Ishikawa (cell line): ENCODE results near the gene ARHGAP19.

Experiments used
- CEBPB ChIP-seq: IDR thresholded peaks from 2 replicates; pipeline ENCODE4 v1.6.1; 2012
- CREB1 ChIP-seq: IDR thresholded peaks from 2 replicates; pipeline ENCODE4 v1.6.1; 2012; ENCODE audit warnings: low read depth
- EGR1 ChIP-seq: IDR thresholded peaks from 2 replicates; pipeline ENCODE4 v1.6.1; 2012
- EP300 ChIP-seq: IDR thresholded peaks from 2 replicates; pipeline ENCODE4 v1.6.1; 2012; ENCODE audit warnings: borderline replicate concordance
- FOXM1 ChIP-seq: IDR thresholded peaks from 2 replicates; pipeline ENCODE4 v1.6.1; 2012; ENCODE audit warnings: low read depth, borderline replicate concordance
- NFIC ChIP-seq: IDR thresholded peaks from 2 replicates; pipeline ENCODE4 v1.6.1; 2012
- RAD21 ChIP-seq: IDR thresholded peaks from 2 replicates; pipeline ENCODE4 v1.6.1; 2012; ENCODE audit warnings: low read depth
- TAF1 ChIP-seq: IDR thresholded peaks from 2 replicates; pipeline ENCODE4 v1.6.1; 2012; ENCODE audit warnings: low read depth, mild to moderate bottlenecking
- TCF12 ChIP-seq: IDR thresholded peaks from 2 replicates; pipeline ENCODE4 v1.6.1; 2012; ENCODE audit warnings: low read depth
- TEAD4 ChIP-seq: IDR thresholded peaks from 2 replicates; pipeline ENCODE4 v1.6.1; 2012
- YY1 ChIP-seq: IDR thresholded peaks from 2 replicates; pipeline ENCODE4 v1.6.1; 2012; ENCODE audit warnings: low read depth
- ZBTB7A ChIP-seq: IDR thresholded peaks from 2 replicates; pipeline ENCODE4 v1.6.1; 2012; ENCODE audit warnings: low read depth
- TF ChIP-seq, protein P1 (sequence below): IDR thresholded peaks from 2 replicates; pipeline ENCODE4 v1.6.1; 2012
- TF ChIP-seq, protein P2 (sequence below): IDR thresholded peaks from 2 replicates; pipeline ENCODE4 v1.6.1; 2012
- TF ChIP-seq, protein P3 (sequence below): IDR thresholded peaks from 2 replicates; pipeline ENCODE4 v1.6.1; 2012; ENCODE audit warnings: low read depth, mild to moderate bottlenecking

The ARHGAP19 gene, protein sequence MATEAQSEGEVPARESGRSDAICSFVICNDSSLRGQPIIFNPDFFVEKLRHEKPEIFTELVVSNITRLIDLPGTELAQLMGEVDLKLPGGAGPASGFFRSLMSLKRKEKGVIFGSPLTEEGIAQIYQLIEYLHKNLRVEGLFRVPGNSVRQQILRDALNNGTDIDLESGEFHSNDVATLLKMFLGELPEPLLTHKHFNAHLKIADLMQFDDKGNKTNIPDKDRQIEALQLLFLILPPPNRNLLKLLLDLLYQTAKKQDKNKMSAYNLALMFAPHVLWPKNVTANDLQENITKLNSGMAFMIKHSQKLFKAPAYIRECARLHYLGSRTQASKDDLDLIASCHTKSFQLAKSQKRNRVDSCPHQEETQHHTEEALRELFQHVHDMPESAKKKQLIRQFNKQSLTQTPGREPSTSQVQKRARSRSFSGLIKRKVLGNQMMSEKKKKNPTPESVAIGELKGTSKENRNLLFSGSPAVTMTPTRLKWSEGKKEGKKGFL

DNA sequence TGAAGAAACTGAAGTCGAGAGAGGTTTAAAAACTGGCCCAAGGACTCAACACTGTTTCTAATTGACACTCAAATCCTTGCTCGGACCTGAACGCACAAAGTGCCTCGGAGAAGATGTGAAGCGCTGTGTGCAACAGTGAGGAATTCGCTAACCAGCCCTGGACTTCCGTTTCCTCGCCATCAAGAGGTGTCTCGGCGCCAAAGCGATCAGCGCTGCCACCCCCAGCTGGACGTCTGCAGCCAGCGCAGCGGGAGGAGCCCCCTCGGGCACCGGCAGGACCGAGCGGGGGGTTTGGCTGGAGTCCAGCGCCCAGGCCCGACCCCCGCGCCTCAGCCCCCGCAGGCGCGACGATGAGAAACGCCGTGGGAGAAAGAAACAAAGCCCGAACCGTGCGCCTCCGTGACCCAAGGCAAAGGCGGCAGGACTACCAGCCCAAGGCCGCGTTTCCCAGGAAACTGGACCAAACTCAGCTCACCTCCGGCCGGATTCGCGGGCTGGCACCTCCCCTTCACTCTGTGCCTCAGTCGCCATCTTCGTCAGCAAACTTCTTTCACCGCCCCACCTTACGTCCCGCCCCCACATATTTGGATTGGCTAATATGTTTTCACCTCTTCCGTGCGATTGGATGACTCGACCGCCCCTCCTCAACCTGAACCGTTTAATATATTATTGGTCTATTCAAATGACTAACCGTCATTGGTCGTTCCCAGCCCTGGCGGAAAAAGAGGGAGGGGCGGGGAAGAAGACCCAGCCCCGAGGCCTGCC lies at the start of gene ARHGAP19:
ARHGAP19 (minus strand) TSS at position 541 of the 765 bp plus-strand sequence; CDS start at position 531, 10 bp downstream.
- TF ChIP-seq CREB1, result peak; percentile 59; the same call in 1 of the 2 replicates
- no peak; the same call in 1 of the 2 replicates for TF ChIP-seq CEBPB
- peak; percentile 90 for TF ChIP-seq ZBTB7A
- peak; percentile 45 for TF ChIP-seq EGR1
- TF ChIP-seq FOXM1, result peak; percentile 85
- TF ChIP-seq RAD21, result peak; percentile 7; the same call in 1 of the 2 replicates
- peak; percentile 61 for TF ChIP-seq TEAD4
- peak; percentile 92 for TF ChIP-seq NFIC
- TF ChIP-seq, protein P1, sequence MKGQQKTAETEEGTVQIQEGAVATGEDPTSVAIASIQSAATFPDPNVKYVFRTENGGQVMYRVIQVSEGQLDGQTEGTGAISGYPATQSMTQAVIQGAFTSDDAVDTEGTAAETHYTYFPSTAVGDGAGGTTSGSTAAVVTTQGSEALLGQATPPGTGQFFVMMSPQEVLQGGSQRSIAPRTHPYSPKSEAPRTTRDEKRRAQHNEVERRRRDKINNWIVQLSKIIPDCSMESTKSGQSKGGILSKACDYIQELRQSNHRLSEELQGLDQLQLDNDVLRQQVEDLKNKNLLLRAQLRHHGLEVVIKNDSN, result no peak
- peak; percentile 90 for TF ChIP-seq YY1
- TF ChIP-seq, protein P2, sequence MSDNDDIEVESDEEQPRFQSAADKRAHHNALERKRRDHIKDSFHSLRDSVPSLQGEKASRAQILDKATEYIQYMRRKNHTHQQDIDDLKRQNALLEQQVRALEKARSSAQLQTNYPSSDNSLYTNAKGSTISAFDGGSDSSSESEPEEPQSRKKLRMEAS, result peak; percentile 52
- peak; percentile 35; the same call in 1 of the 2 replicates for TF ChIP-seq EP300
- TF ChIP-seq, protein P3, sequence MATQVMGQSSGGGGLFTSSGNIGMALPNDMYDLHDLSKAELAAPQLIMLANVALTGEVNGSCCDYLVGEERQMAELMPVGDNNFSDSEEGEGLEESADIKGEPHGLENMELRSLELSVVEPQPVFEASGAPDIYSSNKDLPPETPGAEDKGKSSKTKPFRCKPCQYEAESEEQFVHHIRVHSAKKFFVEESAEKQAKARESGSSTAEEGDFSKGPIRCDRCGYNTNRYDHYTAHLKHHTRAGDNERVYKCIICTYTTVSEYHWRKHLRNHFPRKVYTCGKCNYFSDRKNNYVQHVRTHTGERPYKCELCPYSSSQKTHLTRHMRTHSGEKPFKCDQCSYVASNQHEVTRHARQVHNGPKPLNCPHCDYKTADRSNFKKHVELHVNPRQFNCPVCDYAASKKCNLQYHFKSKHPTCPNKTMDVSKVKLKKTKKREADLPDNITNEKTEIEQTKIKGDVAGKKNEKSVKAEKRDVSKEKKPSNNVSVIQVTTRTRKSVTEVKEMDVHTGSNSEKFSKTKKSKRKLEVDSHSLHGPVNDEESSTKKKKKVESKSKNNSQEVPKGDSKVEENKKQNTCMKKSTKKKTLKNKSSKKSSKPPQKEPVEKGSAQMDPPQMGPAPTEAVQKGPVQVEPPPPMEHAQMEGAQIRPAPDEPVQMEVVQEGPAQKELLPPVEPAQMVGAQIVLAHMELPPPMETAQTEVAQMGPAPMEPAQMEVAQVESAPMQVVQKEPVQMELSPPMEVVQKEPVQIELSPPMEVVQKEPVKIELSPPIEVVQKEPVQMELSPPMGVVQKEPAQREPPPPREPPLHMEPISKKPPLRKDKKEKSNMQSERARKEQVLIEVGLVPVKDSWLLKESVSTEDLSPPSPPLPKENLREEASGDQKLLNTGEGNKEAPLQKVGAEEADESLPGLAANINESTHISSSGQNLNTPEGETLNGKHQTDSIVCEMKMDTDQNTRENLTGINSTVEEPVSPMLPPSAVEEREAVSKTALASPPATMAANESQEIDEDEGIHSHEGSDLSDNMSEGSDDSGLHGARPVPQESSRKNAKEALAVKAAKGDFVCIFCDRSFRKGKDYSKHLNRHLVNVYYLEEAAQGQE, result peak; percentile 24; the same call in 1 of the 2 replicates
- TF ChIP-seq TCF12, result 0 out of 2 replicates have a peak, but pooled peaks have one; percentile 70
- TF ChIP-seq TAF1, result peak; percentile 91

DNA sequence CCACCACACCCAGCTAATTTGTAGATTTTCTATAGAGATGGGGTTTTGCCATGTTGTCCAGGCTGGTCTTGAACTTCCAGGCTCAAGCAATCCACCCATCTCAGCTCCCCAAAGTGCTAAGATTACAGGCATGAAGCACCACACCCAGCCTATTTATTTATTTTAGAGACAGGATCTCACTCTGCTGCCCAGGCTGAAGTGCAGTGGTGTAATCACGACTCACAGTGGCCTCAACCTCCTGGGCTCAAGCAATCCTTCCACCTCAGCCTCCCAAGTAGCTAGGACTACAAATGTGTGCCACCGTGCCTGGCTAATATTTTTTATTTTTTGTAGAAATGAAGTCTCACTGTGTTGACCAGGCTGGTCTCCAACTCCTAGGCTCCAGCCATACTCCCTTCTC lies 49.0 kb upstream of the ARHGAP19 start:
- TF ChIP-seq, protein P1, result no peak
- TF ChIP-seq, protein P3, result no peak
- TF ChIP-seq EP300 (no peak), TEAD4 (no peak), FOXM1 (no peak), CEBPB (no peak), NFIC (no peak), YY1 (no peak), EGR1 (no peak)
- TF ChIP-seq, protein P2, result no peak

DNA sequence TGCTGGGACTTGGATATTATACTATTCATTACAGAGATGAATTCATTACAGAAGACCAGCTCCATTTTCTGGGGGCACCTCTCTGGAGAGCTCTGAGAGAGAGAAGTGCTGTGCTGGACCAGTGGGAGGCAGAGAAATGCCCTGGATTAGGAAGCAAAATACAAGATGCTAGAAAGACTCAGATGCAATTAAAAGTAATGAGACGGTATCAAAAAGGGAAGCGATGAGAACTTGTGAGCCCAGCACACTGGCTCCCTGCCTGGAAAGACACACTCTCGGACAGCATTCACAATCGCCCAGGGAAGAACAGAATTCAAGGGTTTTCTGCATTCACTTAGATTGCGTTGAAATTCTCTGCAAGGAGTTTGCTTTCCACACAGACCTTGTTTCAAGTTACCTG lies 45.6 kb upstream of the ARHGAP19 start:
- TF ChIP-seq RAD21 (no peak), ZBTB7A (0 out of 2 replicates have a peak, but pooled peaks have one; percentile 3)

DNA sequence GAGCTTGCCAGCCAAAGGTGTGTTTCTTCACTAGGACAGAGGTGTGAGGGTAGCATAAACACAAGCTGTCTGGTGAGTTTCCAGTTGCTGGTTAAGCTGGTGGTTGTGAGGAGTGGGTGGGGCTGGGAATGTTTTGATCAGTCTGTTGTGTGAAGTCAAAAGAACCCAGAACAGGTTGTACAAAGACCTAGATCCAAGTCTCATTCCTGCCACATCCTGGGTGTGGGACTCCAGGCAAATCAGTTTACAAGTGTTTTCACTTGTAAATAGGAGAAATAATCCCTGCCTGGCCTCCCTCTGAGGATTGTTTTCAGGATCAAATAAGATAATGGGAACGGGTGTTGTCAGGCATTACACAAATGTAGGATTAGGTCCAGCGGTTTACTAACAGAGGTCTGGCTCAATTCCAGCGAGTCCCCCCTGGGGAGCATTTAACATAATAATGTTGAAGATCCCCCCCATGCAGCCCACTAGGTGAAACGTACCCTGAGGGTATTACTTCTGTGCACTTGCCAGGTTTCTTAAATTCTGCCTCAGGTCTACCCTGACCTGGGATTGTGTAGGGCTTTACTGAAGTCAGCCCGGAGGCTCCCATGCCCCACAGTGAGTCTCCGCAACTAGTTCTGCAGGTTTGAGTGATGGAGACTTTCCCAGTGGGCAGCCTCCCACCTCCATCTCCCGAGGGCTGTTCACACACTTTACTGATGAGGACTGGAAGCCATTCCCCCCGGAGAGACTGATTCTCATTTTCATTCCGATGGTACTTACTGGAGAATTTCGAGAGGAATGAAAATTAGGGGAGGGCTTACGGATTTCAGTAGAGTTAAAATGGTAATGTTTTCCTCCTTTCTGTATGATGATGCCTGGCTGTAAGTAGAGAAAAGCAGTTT lies 44.8 kb upstream of the ARHGAP19 start:
- TF ChIP-seq NFIC (peak; percentile 45), YY1 (0 out of 2 replicates have a peak, but pooled peaks have one; percentile 27), TCF12 (no peak; the same call in 1 of the 2 replicates), ZBTB7A (peak; percentile 12; the same call in 1 of the 2 replicates)

DNA sequence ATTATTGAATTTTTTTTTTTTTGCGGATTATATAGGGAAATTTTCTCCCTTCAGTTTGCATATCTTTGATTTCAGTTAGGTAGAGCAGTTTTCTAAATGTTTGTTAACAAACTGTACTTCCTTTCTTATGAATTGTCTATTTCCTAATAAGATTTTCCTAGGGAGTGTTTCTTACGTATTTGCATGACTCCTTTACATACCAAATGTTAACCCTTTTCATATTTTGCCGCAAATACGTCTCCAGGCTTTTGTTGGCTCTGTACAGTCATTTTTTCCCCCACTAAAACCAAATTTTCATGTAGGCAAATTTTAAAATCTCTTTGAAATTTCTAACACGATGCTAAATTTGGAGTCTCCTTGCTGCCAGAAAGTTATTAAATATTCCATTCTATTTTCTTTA lies 44.0 kb upstream of the ARHGAP19 start:
- TF ChIP-seq TEAD4, result no peak
- TF ChIP-seq CREB1, result no peak
